Endothelial cell of umbilical vein (primary cell): Measurements from ENCODE around the gene DACT2.

Source experiments
- CTCF ChIP-seq, 2 donors: IDR thresholded peaks; 1 replicate in 1 of 2; 2 replicates in 1 of 2; pipeline ENCODE4 v1.5.1; 2011; ENCODE audit warnings: low read length in 2 of 2, mild to moderate bottlenecking in 2 of 2, moderate library complexity in 2 of 2, control low read depth in 1 of 2, inconsistent platforms in 1 of 2, low read depth in 1 of 2; ENCODE audit not compliant: insufficient read depth in 1 of 2; ENCODE audit errors: extremely low read depth in 1 of 2
- MAX ChIP-seq: IDR thresholded peaks from 2 replicates; pipeline ENCODE4 v1.6.1; 2011; ENCODE audit not compliant: insufficient read depth, insufficient read length

- TF ChIP-seq CTCF (IDR thresholded peaks at IDR 0.05; ENCODE audit: extremely low read depth in 1 of 2, insufficient read depth in 1 of 2, low read depth in 1 of 2, low read length in 2 of 2): no peak
- TF ChIP-seq MAX: no peak
Measured at GRCh38 chr6:168294901-168295300, 24.7 kb downstream of the DACT2 start.
